Measurements from ENCODE around the gene SORCS2. TPM values are rescaled to one million over a fixed set of nuclear protein-coding genes. Genes with fewer than 3 reads are reported as not detected.
A peak's percentile ranks its signal among the peaks of the same experiment; 100 is the strongest.

Gene SORCS2
- total RNA-seq, 2 donors from 2014 or later = 1.5 to 1.7 TPM

- DNase-seq (ENCODE audit: low spot score) = no peak
- H3K27me3 ChIP-seq = no peaks in the 10 kb centered on the region
- no peaks in the 10 kb centered on the region for H3K36me3 ChIP-seq
- TF ChIP-seq CTCF (IDR thresholded peaks at IDR 0.05) = no peak
- no peak overlapping the region for H3K4me3 ChIP-seq
- H3K9me3 ChIP-seq = no peaks in the 10 kb centered on the region
- no peak overlapping the region for H3K27ac ChIP-seq
- H3K4me1 ChIP-seq = peaks cover 0 to 10% of the 10 kb centered on the region in 2 donors
Observed at GRCh38 chr4:7383266-7383665, 190.9 kb downstream of the SORCS2 start.

- Histone ChIP-seq H3K27ac (no peak overlapping the region), H3K4me1 (peaks cover 0 to 10% of the 10 kb centered on the region in 2 donors), H3K9me3 (no peaks in the 10 kb centered on the region), H3K4me3 (no peak overlapping the region), H3K27me3 (no peaks in the 10 kb centered on the region), H3K36me3 (no peaks in the 10 kb centered on the region)
- TF ChIP-seq CTCF (IDR thresholded peaks at IDR 0.05) = no peak
- peak; percentile 47 for DNase-seq (ENCODE audit: low spot score)
Observed at GRCh38 chr4:7384003-7384928, 191.9 kb downstream of the SORCS2 start.

- no peak overlapping the region for H3K27ac ChIP-seq
- no peak overlapping the region for H3K4me3 ChIP-seq
- no peaks in the 10 kb centered on the region for H3K27me3 ChIP-seq
- peak; percentile 26 for DNase-seq (ENCODE audit: low spot score)
- peaks cover 0 to 10% of the 10 kb centered on the region in 2 donors for H3K4me1 ChIP-seq
- no peaks in the 10 kb centered on the region for H3K36me3 ChIP-seq
- H3K9me3 ChIP-seq = no peaks in the 10 kb centered on the region
- TF ChIP-seq CTCF (IDR thresholded peaks at IDR 0.05) = no peak
Observed at GRCh38 chr4:7384929-7385890, 192.9 kb downstream of the SORCS2 start.

- no peaks in the 10 kb centered on the region for H3K27me3 ChIP-seq
- TF ChIP-seq CTCF (IDR thresholded peaks at IDR 0.05) = no peak
- no peaks in the 10 kb centered on the region for H3K36me3 ChIP-seq
- H3K4me3 ChIP-seq = no peak overlapping the region
- H3K27ac ChIP-seq = no peak overlapping the region
- peak; percentile 5 for DNase-seq (ENCODE audit: low spot score)
- H3K9me3 ChIP-seq = no peaks in the 10 kb centered on the region
- no peaks in the 10 kb centered on the region for H3K4me1 ChIP-seq
Observed at GRCh38 chr4:7387925-7388324, 195.6 kb downstream of the SORCS2 start.

- DNase-seq (ENCODE audit: low spot score) = no peak
- no peak for TF ChIP-seq CTCF (IDR thresholded peaks at IDR 0.05)
- H3K27ac ChIP-seq = no peak overlapping the region
Observed at GRCh38 chr4:7388627-7389026, 196.3 kb downstream of the SORCS2 start.

More at GRCh38 chr4:7388627-7389026, 196.3 kb downstream of the SORCS2 start:
- H3K4me1 ChIP-seq = no peaks in the 10 kb centered on the region
- H3K4me3 ChIP-seq = no peak overlapping the region
- H3K9me3 ChIP-seq = no peaks in the 10 kb centered on the region
- H3K27me3 ChIP-seq = no peaks in the 10 kb centered on the region
- no peaks in the 10 kb centered on the region for H3K36me3 ChIP-seq
